T-cell (primary cell): ENCODE measurements around the gene HBZ. TPM values are rescaled to one million over a fixed set of nuclear protein-coding genes. Genes with fewer than 3 reads are reported as not detected.

Experiments
- ATAC-seq, 4 experiments: fragments of 200-7000 bp in 3 of 4; fragments of 150-1000 bp in 1 of 4; cut with Tn5 transposase; replicated peaks in 1 of 4; 1 replicate in 3 of 4; 2 replicates in 1 of 4; pipeline ENCODE4 v1.10.0; 2021; ENCODE audit warnings: moderate library complexity in 3 of 4, mild to moderate bottlenecking in 2 of 4, moderate number of reproducible peaks in 1 of 4
- CTCF ChIA-PET, 2 donors: fragments of 300-600 bp; sonication (Branson Sonifier 250); formaldehyde crosslinking; loops; one replicate each; lab custom pipeline; 2022; ENCODE audit warnings: antibody characterized with exemption in 2 of 2; lab: Charles Lee
- POLR2A ChIA-PET, 2 donors: fragments of 300-600 bp; sonication (Branson Sonifier 250); formaldehyde crosslinking; loops; one replicate each; lab custom pipeline; 2022; ENCODE audit warnings: antibody characterized with exemption in 2 of 2; lab: Charles Lee
- DNase-seq, 35 experiments: peaks; one replicate each; pipeline versions ENCODE4 v3.0.0 to v3.0.0-alpha.2; 2013 to 2023
- H3K27ac ChIP-seq: one replicate; pipeline ENCODE4 v1.5.1; 2013; ENCODE audit warnings: low read length
- H3K27me3 ChIP-seq, 2 experiments: replicated peaks in 1 of 2; 1 replicate in 1 of 2; 2 replicates in 1 of 2; pipeline versions ENCODE4 v1.6.1 to v1.7.0; 2013; ENCODE audit warnings: low read length in 1 of 2, mixed read lengths in 1 of 2; ENCODE audit not compliant: control insufficient read depth in 2 of 2, insufficient read depth in 2 of 2; ENCODE audit errors: extremely low read depth in 1 of 2
- H3K36me3 ChIP-seq, 2 donors: 1 replicate in 1 of 2; 2 replicates in 1 of 2; pipeline versions ENCODE4 v1.6.1 to v1.7.0; 2013; ENCODE audit warnings: low read length in 1 of 2; ENCODE audit not compliant: control insufficient read depth in 2 of 2, insufficient read depth in 1 of 2; ENCODE audit errors: extremely low read depth in 1 of 2
- H3K4me1 ChIP-seq, 2 experiments: 1 replicate in 1 of 2; 2 replicates in 1 of 2; pipeline versions ENCODE4 v1.6.1 to v1.7.0; 2013; ENCODE audit warnings: low read length in 2 of 2, mixed read lengths in 1 of 2; ENCODE audit not compliant: insufficient read depth in 2 of 2, control insufficient read depth in 1 of 2; ENCODE audit errors: extremely low read depth in 1 of 2
- H3K4me3 ChIP-seq, 2 donors: 1 replicate in 1 of 2; 2 replicates in 1 of 2; pipeline versions ENCODE4 v1.5.1 to v1.7.0; 2013; ENCODE audit warnings: mild to moderate bottlenecking in 2 of 2, low read length in 1 of 2, moderate library complexity in 1 of 2; ENCODE audit not compliant: control insufficient read depth in 1 of 2; ENCODE audit errors: extremely low read depth in 1 of 2
- H3K9me3 ChIP-seq: 2 replicates; pipeline ENCODE4 v1.7.0; 2013
- H3K27ac Mint-ChIP-seq, 2 donors: one replicate each; pipeline ENCODE4 v1.8.0; 2020 to 2021; ENCODE audit warnings: mild to moderate bottlenecking in 2 of 2, mixed read lengths in 2 of 2
- H3K27me3 Mint-ChIP-seq, 2 donors: one replicate each; pipeline ENCODE4 v1.8.0; 2021 to 2022; ENCODE audit warnings: mixed read lengths in 2 of 2
- H3K36me3 Mint-ChIP-seq: one replicate; pipeline ENCODE4 v1.8.0; 2021; ENCODE audit warnings: mixed read lengths
- H3K4me1 Mint-ChIP-seq, 3 donors: one replicate each; pipeline ENCODE4 v1.8.0; 2020 to 2022; ENCODE audit warnings: mixed read lengths in 3 of 3, mild to moderate bottlenecking in 1 of 3
- H3K4me3 Mint-ChIP-seq, 3 donors: one replicate each; pipeline ENCODE4 v1.8.0; 2020 to 2022; ENCODE audit warnings: mild to moderate bottlenecking in 3 of 3, mixed read lengths in 3 of 3, moderate library complexity in 3 of 3
- H3K9me3 Mint-ChIP-seq, 3 donors: one replicate each; pipeline ENCODE4 v1.8.0; 2020 to 2022; ENCODE audit warnings: mixed read lengths in 3 of 3
- WGBS: methylation state at CpG from one replicate; pipeline ENCODE4 v1.1.5; 2013; ENCODE audit warnings: missing lambda C conversion rate; ENCODE audit not compliant: insufficient coverage; 5-methylcytosine and 5-hydroxymethylcytosine counted together
- total RNA-seq, 35 experiments: library from RNA in 6 of 35; stranded (reverse) in 6 of 35; fragments of 120-200 nt in 1 of 35; gene quantifications; one replicate each; pipeline versions ENCODE4 v1.2.1 to v1.2.4 and lab custom pipeline; 2013 to 2026

The HBZ gene
- total RNA-seq, 5 donors from 2014 or later (not counting 1 experiment from before 2014, with no cell fraction given), result 0.51 to 0.76 (median 0.59) TPM; not detected in 2

DNA sequence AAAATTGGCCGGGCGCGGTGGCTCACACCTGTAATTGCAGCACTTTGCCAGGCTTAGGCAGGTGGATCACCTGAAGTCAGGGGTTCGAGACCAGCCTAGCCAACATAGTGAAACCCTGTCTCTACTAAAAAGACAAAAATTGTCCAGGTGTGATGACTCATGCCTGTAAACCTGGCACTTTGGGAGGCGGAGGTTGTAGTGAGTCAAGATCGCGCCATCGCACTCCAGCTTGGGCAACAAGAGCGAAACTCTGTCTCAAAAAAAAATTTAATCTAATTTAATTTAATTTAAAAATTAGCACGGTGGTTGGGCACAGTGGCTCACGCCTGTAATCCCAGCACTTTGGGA is 26.2 kb downstream of the HBZ start:
- no peaks in the 10 kb centered on the region for H3K9me3 Mint-ChIP-seq
- H3K9me3 ChIP-seq, result no peaks in the 10 kb centered on the region
- H3K36me3 Mint-ChIP-seq, result no peaks in the 10 kb centered on the region
- no peak overlapping the region for H3K4me3 ChIP-seq
- no peak overlapping the region for H3K4me3 Mint-ChIP-seq
- H3K36me3 ChIP-seq, result no peaks in the 10 kb centered on the region
- peaks cover 10 to 56% of the 10 kb centered on the region in 2 experiments for H3K27me3 ChIP-seq
- H3K4me1 Mint-ChIP-seq, result peaks cover 12 to 32% (median 14%) of the 10 kb centered on the region in 3 donors
- ChIA-PET CTCF (no interaction called here), POLR2A (no interaction called here)
- WGBS, result 84% methylated on average over 5 of the region's 11 CpGs
- peaks cover 18 to 43% of the 10 kb centered on the region in 2 donors for H3K27me3 Mint-ChIP-seq
- no peak for DNase-seq
- H3K27ac Mint-ChIP-seq, result no peak overlapping the region
- H3K4me1 ChIP-seq, result peaks cover 0 to 30% of the 10 kb centered on the region in 2 experiments
- ATAC-seq, result no peak
- H3K27ac ChIP-seq, result no peak overlapping the region

DNA sequence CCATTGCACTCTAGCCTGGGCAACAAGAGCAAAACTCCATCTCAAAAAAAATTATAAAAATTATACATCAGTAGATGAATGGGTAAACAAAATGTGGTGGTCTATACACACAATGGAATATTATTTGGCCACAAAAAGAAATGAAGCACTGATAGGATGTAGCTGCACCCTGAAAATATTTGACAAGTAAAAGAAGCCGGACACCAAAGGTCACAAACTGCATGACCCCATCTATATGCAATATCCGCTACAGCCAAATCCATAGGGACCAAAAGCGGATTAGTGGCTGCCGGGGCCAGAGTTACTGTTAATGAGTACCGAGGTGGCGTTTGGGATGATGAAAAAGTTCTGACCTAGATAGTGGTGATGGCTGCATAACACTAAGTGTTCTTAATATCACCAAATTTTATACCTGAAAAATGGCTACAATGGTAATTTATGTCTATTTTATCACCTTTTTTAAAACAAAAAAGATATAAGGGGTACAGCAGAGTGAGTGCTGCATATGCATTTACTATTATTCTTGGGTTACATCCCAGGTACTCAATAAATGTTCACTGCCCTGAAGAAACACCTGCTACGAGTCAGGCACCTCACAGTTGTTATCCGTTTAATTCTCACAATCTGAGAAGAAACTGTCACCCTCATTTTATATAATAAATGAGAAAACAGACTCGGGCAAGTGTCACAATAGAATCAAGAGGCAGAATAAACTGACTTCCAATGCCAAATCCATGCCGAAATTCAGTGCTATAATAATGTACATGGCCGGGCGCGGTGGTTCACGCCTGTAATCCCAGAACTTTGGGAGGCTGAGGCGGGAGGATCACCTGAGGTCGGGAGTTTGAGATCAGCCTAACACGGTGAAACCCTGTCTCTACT is 27.0 kb downstream of the HBZ start:
- H3K4me3 Mint-ChIP-seq, result peak overlapping the region in 2 of 3 donors; percentile 43 to 71
- ChIA-PET CTCF (no interaction called here), POLR2A (no interaction called here)
- DNase-seq (no peak), ATAC-seq (no peak)
- Histone ChIP-seq H3K4me3 (peak overlapping the region in 1 of 2 donors; percentile 29), H3K36me3 (no peaks in the 10 kb centered on the region), H3K27ac (no peak overlapping the region), H3K9me3 (no peaks in the 10 kb centered on the region), H3K27me3 (peaks cover 10 to 54% of the 10 kb centered on the region in 2 experiments), H3K4me1 (peaks cover 0 to 30% of the 10 kb centered on the region in 2 experiments)
- H3K27ac Mint-ChIP-seq, result no peak overlapping the region
- peaks cover 16 to 39% of the 10 kb centered on the region in 2 donors for H3K27me3 Mint-ChIP-seq
- 83% methylated on average over 7 of the region's 17 CpGs for WGBS
- no peaks in the 10 kb centered on the region for H3K9me3 Mint-ChIP-seq
- H3K4me1 Mint-ChIP-seq, result peaks cover 11 to 28% (median 13%) of the 10 kb centered on the region in 3 donors
- no peaks in the 10 kb centered on the region for H3K36me3 Mint-ChIP-seq

- H3K4me3 ChIP-seq, result peak within 1 kb of the TSS; percentile 42 to 67
- Mint-ChIP-seq H3K27me3 (peaks cover 9 to 31% of the 10 kb centered on the region in 2 donors), H3K36me3 (no peaks in the 10 kb centered on the region), H3K27ac (no peak within 1 kb of the TSS), H3K4me1 (peaks cover 3 to 22% (median 10%) of the 10 kb centered on the region in 3 donors), H3K4me3 (peak within 1 kb of the TSS; percentile 6 to 71 (median 57)), H3K9me3 (no peaks in the 10 kb centered on the region)
- WGBS, result 11% methylated on average over 50 of the region's 59 CpGs
- H3K9me3 ChIP-seq, result no peaks in the 10 kb centered on the region
- H3K36me3 ChIP-seq, result no peaks in the 10 kb centered on the region
- DNase-seq, result peak in 11 of 35 experiments; percentile 9 to 60 (median 21)
- POLR2A ChIA-PET, result no interaction called here
- CTCF ChIA-PET, result interaction anchor here in 1 of 2 donors (0.7 to 0.8 kb wide), 3 partner anchors 9 to 182 kb away, joined by 3 to 8 read pairs (median 7); no protein-coding TSS in a partner anchor
- H3K4me1 ChIP-seq, result peaks cover 0 to 28% of the 10 kb centered on the region in 2 experiments
- no peak within 1 kb of the TSS for H3K27ac ChIP-seq
- peak in 3 of 4 experiments; percentile 9 to 16 (median 13) for ATAC-seq
- H3K27me3 ChIP-seq, result peaks cover 10 to 46% of the 10 kb centered on the region in 2 experiments
Observed at GRCh38 chr16:180101-180675, 27.7 kb downstream of the HBZ start, which contains the start of gene HBQ1. HBQ1 (plus strand) TSS chr16:180459; CDS start chr16:180487, 28 bp downstream.

GRCh38 chr16:180681-181564 is 28.5 kb downstream of the HBZ start:
- WGBS, result 2% methylated on average over 80 of the region's 89 CpGs

DNA sequence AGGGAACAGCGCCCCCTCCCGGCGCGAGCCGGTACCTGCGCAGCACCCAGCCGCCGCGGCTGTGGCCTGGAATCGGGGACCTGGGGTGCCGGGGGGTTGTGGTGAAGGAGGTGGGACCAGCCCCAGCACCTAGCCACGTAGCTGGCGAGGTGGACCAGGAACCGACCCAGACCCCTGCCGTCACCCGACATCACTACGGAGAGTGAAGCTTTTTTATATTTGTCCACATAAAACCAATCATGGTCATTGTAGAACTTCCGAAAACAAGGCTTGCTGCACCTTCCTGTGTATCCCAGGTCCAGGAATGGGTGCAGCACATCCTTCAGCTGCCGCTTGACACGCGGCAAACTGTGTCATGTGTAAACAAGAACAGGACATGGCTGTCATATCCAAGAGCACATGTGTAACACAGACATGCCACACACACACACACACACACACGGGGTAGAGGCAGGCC is 29.1 kb downstream of the HBZ start:
- WGBS, result 11% methylated on average over 20 of the region's 22 CpGs
- H3K27me3 ChIP-seq, result peaks cover 7 to 41% of the 10 kb centered on the region in 2 experiments
- peaks cover 0 to 15% (median 6%) of the 10 kb centered on the region in 3 donors for H3K4me1 Mint-ChIP-seq
- ATAC-seq, result no peak
- H3K27ac ChIP-seq, result no peak overlapping the region
- H3K27ac Mint-ChIP-seq, result no peak overlapping the region
- H3K27me3 Mint-ChIP-seq, result peaks cover 5 to 25% of the 10 kb centered on the region in 2 donors
- no peaks in the 10 kb centered on the region for H3K36me3 ChIP-seq
- ChIA-PET CTCF (interaction anchor here (0.6 to 2.2 kb wide), 8 partner anchors 17 to 171 kb away, joined by 3 to 9 read pairs (median 4); no protein-coding TSS in a partner anchor), POLR2A (no interaction called here)
- H3K4me3 Mint-ChIP-seq, result no peak overlapping the region
- peaks cover 0 to 23% of the 10 kb centered on the region in 2 experiments for H3K4me1 ChIP-seq
- H3K9me3 ChIP-seq, result no peaks in the 10 kb centered on the region
- H3K36me3 Mint-ChIP-seq, result no peaks in the 10 kb centered on the region
- no peak overlapping the region for H3K4me3 ChIP-seq
- DNase-seq, result peak in 2 of 35 experiments; percentile 78 to 86
- no peaks in the 10 kb centered on the region for H3K9me3 Mint-ChIP-seq

More at GRCh38 chr16:180681-181564, 28.5 kb downstream of the HBZ start:
- Mint-ChIP-seq H3K36me3 (no peaks in the 10 kb centered on the region), H3K27ac (no peak overlapping the region), H3K27me3 (peaks cover 5 to 26% of the 10 kb centered on the region in 2 donors), H3K4me3 (peak overlapping the region; percentile 6 to 71 (median 57)), H3K4me1 (peaks cover 0 to 17% (median 6%) of the 10 kb centered on the region in 3 donors), H3K9me3 (no peaks in the 10 kb centered on the region)
- Histone ChIP-seq H3K27ac (no peak overlapping the region), H3K4me1 (peaks cover 0 to 25% of the 10 kb centered on the region in 2 experiments), H3K27me3 (peaks cover 7 to 41% of the 10 kb centered on the region in 2 experiments), H3K9me3 (no peaks in the 10 kb centered on the region), H3K36me3 (no peaks in the 10 kb centered on the region), H3K4me3 (peak overlapping the region; percentile 42 to 67)
- CTCF ChIA-PET, result interaction anchor here (0.7 to 1.3 kb wide), 6 partner anchors 8 to 181 kb away, joined by 3 to 8 read pairs (median 4); no protein-coding TSS in a partner anchor
- ATAC-seq (peak; percentile 83 to 92 (median 87)), DNase-seq (peak in 33 of 35 experiments; percentile 61 to 89 (median 82))
- POLR2A ChIA-PET, result no interaction called here
